Epithelial cell of esophagus (primary cell): Measurements from ENCODE around the gene STYXL1.

ENCODE experiments used
- DNase-seq: peaks from one replicate; pipeline ENCODE4 v3.0.0; 2010; ENCODE audit warnings: low read depth
- H3K4me3 ChIP-seq: 2 replicates; pipeline ENCODE4 v1.5.1; 2011; ENCODE audit warnings: mild to moderate bottlenecking, low read length, control low read depth
- CTCF ChIP-seq: IDR thresholded peaks from 2 replicates; pipeline ENCODE4 v1.5.1; 2011; ENCODE audit warnings: low read depth, mild to moderate bottlenecking, low read length, control low read depth, inconsistent platforms; ENCODE audit not compliant: insufficient read depth; ENCODE audit errors: missing control alignments

Gene STYXL1

GRCh38 chr7:76080204-76080603, 32.4 kb upstream of the STYXL1 start:
- no peak for TF ChIP-seq CTCF
- DNase-seq, result no peak
- H3K4me3 ChIP-seq, result no peak overlapping the region

GRCh38 chr7:76077435-76077834, 29.6 kb upstream of the STYXL1 start:
- no peak for TF ChIP-seq CTCF
- DNase-seq, result no peak
- no peak overlapping the region for H3K4me3 ChIP-seq

- no peak for DNase-seq
- no peak overlapping the region for H3K4me3 ChIP-seq
- TF ChIP-seq CTCF, result no peak
These were observed 29.2 kb upstream of the STYXL1 start for GRCh38 chr7:76076995-76077394.

- DNase-seq, result peak; percentile 25
- H3K4me3 ChIP-seq, result no peak overlapping the region
- TF ChIP-seq CTCF, result no peak
These were observed 27.2 kb upstream of the STYXL1 start for GRCh38 chr7:76074972-76075370.

DNA sequence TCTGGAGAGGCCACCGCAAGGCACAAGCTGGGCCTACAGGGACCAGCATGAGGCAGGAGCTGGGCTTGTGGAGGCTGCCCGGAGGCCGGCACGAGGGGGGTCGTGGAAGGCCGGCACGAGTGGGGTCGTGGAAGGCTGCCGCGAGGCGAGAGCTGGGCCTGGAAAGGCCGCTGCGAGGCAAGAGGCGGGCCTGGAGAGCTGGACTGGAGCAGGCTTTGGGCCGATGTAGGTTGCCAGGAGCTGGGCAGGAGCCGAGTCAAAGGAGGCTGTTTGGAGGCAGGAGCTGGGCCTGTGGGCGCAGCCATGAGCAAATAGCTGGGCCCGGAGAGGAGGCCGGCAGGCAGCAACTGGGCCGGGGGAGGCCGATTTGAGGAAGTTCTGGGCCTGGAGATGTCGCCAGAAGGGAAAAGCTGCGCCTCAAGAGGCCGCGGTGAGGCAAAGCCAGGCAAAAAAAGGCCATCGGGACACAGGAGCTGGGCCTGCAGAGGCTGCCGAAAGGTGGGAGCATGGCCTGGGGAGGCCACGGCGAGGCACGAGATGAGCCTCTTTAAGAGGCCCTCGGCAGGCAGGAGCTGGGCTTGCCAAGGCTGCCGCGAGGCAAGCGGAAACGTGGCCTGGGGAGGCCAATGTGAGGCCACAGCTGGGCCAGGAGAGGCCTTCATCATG, 26.6 kb upstream of the STYXL1 start:
- no peak for DNase-seq
- H3K4me3 ChIP-seq, result no peak overlapping the region
- TF ChIP-seq CTCF, result no peak

DNA sequence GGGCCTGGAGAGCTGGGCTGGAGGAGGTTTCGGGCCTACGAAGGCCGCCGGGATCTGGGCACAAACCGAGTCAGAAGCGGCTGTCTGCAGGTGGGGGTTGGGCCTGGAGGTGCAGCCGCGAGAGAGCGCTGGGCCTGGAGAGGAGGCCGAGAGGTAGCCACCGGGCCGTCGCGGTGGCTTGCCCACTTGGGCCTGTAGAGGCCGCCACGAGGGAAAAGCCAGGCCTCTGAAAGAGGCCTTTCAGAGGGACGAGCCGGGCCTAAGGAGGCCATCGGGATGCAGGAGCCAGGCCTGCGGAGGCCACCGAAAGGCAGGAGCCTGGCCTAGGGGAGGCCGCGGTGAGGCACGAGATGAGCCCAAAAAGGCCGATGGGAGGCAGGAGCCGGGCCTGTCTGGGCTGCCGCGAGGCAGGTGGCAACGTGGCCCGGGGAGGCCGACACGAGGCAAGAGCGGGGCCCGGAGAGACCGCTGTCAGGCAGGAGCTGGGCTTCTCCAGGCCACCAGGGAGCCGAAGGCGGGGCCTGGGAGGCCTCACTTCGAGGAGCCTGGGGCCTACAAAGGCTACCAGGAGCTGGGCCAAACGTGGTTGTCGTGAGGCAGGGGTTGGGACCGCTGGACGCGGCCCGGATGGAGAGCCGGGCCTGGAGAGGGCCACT, 25.7 kb upstream of the STYXL1 start:
- no peak for TF ChIP-seq CTCF
- no peak for DNase-seq
- no peak overlapping the region for H3K4me3 ChIP-seq
